T-helper 1 cell treated with Interleukin-12 subunit alpha and Interleukin-12 subunit beta and Interleukin-4 antibody, amounts not matched to agents 30 μg/mL and 1 μg/mL, for 36 hours (primary cell): Measurements from ENCODE around the gene SPRR2G.
"Not testable (repeated sequence)": the region's sequence is repeated elsewhere in the genome, so short reads cannot be mapped to it uniquely, and the experiment has no call there.

Source experiments
- H3K27ac Mint-ChIP-seq: one replicate; pipeline ENCODE4 v1.8.0; 2021; ENCODE audit warnings: mild to moderate bottlenecking, mixed read lengths
- H3K27me3 Mint-ChIP-seq: one replicate; pipeline ENCODE4 v1.8.0; 2021; ENCODE audit warnings: low read depth, mixed read lengths
- H3K36me3 Mint-ChIP-seq: one replicate; pipeline ENCODE4 v1.8.0; 2021; ENCODE audit warnings: low read depth, mixed read lengths
- H3K4me1 Mint-ChIP-seq: one replicate; pipeline ENCODE4 v1.8.0; 2021; ENCODE audit warnings: low read depth, mixed read lengths
- H3K4me3 Mint-ChIP-seq: one replicate; pipeline ENCODE4 v1.8.0; 2021; ENCODE audit warnings: mild to moderate bottlenecking, moderate library complexity, mixed read lengths
- H3K9me3 Mint-ChIP-seq: one replicate; pipeline ENCODE4 v1.8.0; 2021; ENCODE audit warnings: mixed read lengths

The SPRR2G gene

DNA sequence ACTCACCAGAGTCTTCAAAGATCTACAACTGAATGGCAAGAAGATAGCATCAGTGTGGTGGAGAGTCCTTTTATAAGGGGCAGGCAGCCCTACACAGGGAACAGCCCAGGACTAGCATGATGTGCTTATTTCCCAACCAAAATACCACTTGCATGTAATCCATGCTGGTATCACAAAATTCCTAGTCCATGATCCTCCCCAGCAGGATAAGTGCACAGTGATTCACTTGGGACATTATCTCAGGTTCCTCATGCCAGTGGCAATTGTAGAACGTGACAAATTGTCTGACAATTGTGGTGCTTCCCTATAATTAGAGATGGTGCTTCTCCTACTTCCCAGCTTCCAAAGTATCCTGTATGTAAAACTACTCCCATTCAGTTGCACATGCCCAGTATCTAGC is at the start of gene SPRR2G:
TSS of gene SPRR2G (minus strand) at position 45 of the 400 bp plus-strand sequence. CDS start 780 bp downstream, outside the sequence.
- Mint-ChIP-seq H3K27me3 (peaks cover 13% of the 10 kb centered on the region), H3K4me3 (no peak within 1 kb of the TSS), H3K9me3 (no peaks in the 10 kb centered on the region), H3K4me1 (no peaks in the 10 kb centered on the region), H3K36me3 (no peaks in the 10 kb centered on the region), H3K27ac (no peak within 1 kb of the TSS)

DNA sequence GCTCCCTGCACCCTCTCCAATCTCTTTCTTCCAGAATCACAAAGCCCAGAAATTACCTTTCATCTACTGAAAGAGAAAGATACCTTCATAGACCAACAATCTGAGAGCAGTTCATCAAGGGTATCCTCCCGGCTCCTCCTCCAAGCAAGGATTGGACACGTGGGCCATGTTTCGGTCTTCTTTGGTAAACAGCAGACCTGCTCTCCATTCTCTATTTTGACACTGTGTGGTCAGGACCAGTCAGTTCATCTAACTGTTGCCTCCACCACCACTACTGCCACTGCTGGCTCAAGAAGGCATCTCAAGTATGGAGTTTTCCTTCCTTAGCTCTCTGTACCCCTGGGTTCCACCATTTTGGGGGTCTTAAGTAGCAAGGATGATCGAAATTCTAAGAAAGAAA is 44.5 kb upstream of the SPRR2G start:
- Mint-ChIP-seq H3K9me3 (no peaks in the 10 kb centered on the region), H3K4me1 (no peaks in the 10 kb centered on the region), H3K4me3 (no peak overlapping the region), H3K27ac (no peak overlapping the region), H3K36me3 (no peaks in the 10 kb centered on the region), H3K27me3 (peaks cover 20% of the 10 kb centered on the region)

DNA sequence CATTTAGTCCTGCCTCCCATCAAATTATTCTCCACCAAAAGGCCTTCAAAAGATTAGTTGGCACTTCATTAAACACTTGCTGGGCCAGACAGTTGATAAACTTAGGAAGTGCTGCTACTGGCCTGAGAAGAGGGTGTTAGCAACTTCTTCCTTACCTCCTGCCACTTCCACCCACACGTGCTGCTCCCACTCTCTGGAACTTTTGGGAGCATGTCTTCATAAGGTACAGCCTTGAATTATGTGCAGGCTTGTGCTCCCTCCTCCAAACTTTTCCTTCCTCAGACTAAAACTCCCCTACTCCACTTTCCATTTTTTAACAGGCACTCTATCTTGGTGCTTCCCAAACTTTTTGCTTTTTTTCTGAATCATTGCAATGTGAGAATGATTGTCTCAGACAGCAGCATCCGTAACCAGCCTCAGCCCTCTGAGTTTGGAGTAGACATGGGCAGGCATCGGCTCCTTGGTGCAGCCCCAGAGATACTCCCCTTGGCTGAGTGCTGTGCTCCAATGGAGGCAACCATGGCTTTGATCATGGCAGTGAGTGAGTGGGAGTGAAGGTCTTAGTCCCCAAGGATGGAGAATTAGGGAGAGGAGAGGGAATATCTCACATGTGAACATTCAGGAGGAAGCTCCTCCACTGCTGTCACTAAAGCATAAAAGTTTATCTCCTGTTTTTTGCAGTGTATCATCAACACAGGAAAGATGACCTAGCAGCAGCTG is 43.8 kb upstream of the SPRR2G start:
- Mint-ChIP-seq H3K4me1 (no peaks in the 10 kb centered on the region), H3K4me3 (no peak overlapping the region), H3K9me3 (no peaks in the 10 kb centered on the region), H3K27ac (no peak overlapping the region), H3K36me3 (no peaks in the 10 kb centered on the region), H3K27me3 (peaks cover 17% of the 10 kb centered on the region)

DNA sequence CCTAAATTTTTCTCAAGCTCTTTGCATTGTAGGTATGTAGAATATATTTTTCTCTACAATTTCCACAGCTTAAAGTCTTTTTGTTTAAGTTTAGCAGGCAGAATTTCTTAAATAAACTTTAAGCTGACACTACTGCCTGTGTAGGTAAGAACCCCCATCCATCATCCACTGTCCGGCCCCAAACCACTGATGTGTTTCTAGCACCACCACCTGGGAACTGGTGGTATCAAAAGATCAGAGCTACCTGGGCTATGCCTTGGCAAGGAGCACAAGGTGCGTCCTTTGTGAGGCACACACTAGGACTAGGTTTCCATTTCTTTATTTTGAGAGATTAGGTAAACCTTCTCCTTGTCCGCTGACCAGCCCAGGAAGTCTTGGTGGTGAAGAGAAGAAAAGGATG is 42.0 kb upstream of the SPRR2G start:
- no peaks in the 10 kb centered on the region for H3K4me1 Mint-ChIP-seq
- H3K27me3 Mint-ChIP-seq = peaks cover 17% of the 10 kb centered on the region
- no peak overlapping the region for H3K27ac Mint-ChIP-seq
- no peaks in the 10 kb centered on the region for H3K36me3 Mint-ChIP-seq
- H3K9me3 Mint-ChIP-seq = no peaks in the 10 kb centered on the region
- H3K4me3 Mint-ChIP-seq = no peak overlapping the region

DNA sequence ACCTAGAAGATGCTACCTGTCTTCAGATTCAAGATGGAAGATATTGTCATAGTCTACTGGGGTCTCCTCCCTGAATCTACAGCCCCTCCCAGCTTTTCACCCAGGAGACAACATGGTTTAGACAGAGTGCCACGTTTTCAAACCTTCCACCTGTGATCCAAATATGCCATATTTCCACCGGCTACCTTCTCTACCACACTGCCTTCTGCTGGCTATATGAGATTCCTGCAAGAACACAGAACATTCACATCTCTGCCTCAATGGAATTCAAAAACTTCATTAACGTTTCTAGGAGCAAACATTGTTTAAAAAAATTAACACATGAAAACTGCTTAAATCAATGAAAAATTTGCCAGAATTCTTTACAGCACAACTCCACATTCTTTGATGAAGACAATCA is 39.7 kb upstream of the SPRR2G start:
- no peak overlapping the region for H3K4me3 Mint-ChIP-seq
- H3K4me1 Mint-ChIP-seq = no peaks in the 10 kb centered on the region
- no peaks in the 10 kb centered on the region for H3K36me3 Mint-ChIP-seq
- H3K27me3 Mint-ChIP-seq = peaks cover 14% of the 10 kb centered on the region
- H3K9me3 Mint-ChIP-seq = peaks cover 8% of the 10 kb centered on the region
- H3K27ac Mint-ChIP-seq = no peak overlapping the region

DNA sequence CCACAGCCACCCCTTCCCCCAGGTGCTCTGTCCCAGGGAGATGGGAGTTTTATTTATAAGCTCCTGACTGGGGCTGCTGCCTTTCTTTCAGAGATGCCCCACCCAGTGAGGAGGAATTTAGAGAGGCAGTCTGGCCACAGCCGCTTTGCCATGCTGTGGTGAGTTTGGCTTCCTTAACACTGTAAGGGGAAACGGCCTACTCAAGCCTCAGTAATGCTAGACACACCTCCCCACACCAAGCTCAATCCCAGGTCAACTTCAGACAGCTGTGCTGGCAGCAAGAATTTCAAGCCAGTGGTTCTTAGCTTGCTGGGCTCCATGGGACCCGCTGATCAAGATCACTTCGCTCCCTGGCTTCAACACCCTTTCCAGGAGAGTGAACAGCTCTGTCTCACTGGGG is 37.6 kb upstream of the SPRR2G start:
- not testable (repeated sequence) for H3K27ac Mint-ChIP-seq, H3K4me1 Mint-ChIP-seq, H3K9me3 Mint-ChIP-seq, H3K36me3 Mint-ChIP-seq, H3K4me3 Mint-ChIP-seq
- peaks cover 10% of the 10 kb centered on the region for H3K27me3 Mint-ChIP-seq

DNA sequence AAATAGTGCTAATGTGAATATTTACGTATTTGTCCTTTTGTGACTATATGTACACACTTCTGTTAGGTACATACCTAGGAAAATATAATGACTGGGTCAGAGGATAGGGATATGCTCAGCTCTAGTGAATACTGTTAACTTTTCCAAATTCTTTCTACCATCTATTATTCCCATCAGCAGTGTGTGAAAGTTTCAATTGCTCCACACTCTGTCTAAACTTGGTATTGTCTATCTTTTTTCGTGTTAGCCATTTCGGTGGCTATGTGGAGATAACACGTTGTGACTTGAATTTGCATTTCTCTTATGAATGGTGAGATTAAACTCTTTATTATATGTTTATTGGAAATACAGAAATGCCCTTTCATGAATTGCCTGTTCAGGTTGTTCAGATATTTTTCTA is 29.9 kb upstream of the SPRR2G start:
- Mint-ChIP-seq H3K4me3 (no peak overlapping the region), H3K9me3 (peaks cover 3% of the 10 kb centered on the region), H3K4me1 (no peaks in the 10 kb centered on the region), H3K36me3 (no peaks in the 10 kb centered on the region), H3K27me3 (peaks cover 3% of the 10 kb centered on the region), H3K27ac (no peak overlapping the region)

DNA sequence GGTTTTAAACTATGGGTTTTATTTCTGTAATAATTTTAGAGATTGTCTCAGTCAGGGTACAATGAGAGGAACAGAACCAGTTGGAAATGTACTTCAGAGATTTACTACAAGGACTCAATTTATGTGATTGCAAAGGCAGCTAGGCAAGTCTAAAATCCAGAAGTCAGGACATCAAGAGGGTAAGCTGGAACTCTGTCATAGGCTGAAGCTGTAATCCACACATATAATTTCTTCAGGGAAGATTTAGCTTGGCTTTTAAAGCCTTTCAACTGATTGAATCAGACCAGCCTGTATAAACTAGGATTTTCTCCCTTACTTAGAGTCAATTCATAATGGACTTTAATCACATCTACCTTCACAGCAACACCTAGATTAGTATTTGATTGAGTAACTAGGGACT is 28.2 kb upstream of the SPRR2G start:
- H3K27ac Mint-ChIP-seq = no peak overlapping the region
- H3K9me3 Mint-ChIP-seq = no peaks in the 10 kb centered on the region
- peaks cover 3% of the 10 kb centered on the region for H3K27me3 Mint-ChIP-seq
- no peaks in the 10 kb centered on the region for H3K4me1 Mint-ChIP-seq
- H3K4me3 Mint-ChIP-seq = no peak overlapping the region
- no peaks in the 10 kb centered on the region for H3K36me3 Mint-ChIP-seq

DNA sequence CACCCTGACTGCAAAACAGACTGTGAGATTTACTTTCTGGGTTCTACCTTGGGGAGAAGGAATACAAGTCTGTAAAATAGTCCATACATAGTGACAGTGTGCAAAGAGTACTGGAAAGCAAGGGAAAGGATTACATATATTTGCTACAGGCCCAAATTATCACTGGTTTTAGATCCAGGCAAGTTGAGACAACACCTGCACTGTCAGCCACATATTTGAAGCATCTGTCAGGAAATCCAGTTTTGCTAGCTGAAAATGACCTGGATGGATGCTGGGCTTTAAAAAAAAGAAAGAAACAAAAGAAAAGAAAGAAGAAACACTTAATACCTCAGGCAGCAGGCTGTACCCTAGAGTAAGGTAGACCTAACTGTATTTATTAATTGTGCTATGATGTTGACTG is 23.9 kb upstream of the SPRR2G start:
- H3K4me1 Mint-ChIP-seq = no peaks in the 10 kb centered on the region
- no peaks in the 10 kb centered on the region for H3K36me3 Mint-ChIP-seq
- no peak overlapping the region for H3K4me3 Mint-ChIP-seq
- no peaks in the 10 kb centered on the region for H3K9me3 Mint-ChIP-seq
- peaks cover 2% of the 10 kb centered on the region for H3K27me3 Mint-ChIP-seq
- H3K27ac Mint-ChIP-seq = no peak overlapping the region

DNA sequence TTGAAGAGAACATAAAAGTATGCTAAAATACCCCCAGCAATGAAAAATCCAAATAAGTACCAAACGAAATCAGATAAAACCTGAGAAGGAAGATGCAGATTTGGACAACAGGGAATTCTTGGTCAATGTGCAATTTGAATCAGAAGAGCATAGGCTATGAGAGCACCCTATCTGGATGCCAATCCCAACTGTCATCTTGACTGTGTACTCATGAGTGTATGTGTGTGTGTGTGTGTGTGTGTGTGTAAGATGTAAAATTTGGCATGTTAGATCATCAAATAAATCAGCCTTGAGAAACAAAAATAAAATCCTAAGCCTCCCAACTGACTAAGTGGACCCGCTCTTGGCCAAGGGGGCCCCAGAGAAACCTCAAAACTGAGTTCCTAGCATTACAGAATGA is 18.0 kb upstream of the SPRR2G start:
- H3K36me3 Mint-ChIP-seq = no peaks in the 10 kb centered on the region
- no peaks in the 10 kb centered on the region for H3K9me3 Mint-ChIP-seq
- peaks cover 9% of the 10 kb centered on the region for H3K27me3 Mint-ChIP-seq
- no peak overlapping the region for H3K27ac Mint-ChIP-seq
- no peak overlapping the region for H3K4me3 Mint-ChIP-seq
- H3K4me1 Mint-ChIP-seq = no peaks in the 10 kb centered on the region

DNA sequence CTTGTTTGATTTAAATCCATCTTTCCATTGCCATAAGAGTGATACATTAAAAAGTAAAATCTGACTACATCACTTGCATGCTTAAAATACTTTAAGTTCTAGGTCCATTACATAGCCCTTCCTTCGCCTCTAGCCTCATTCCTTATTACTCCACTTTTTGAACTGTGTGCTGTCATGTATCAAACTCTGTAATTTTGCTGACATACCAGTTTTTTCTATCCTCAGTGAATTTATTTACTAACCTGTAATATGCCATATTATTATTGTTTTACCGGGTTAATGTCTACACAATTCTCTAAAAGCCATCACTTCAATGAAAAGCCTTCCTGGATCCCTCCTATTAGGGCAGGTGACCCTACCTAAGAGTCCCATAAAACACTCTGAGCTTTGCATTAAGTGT is 4.9 kb upstream of the SPRR2G start:
- peaks cover 4% of the 10 kb centered on the region for H3K9me3 Mint-ChIP-seq
- H3K36me3 Mint-ChIP-seq = no peaks in the 10 kb centered on the region
- no peak overlapping the region for H3K27ac Mint-ChIP-seq
- no peaks in the 10 kb centered on the region for H3K4me1 Mint-ChIP-seq
- H3K4me3 Mint-ChIP-seq = no peak overlapping the region
- H3K27me3 Mint-ChIP-seq = peaks cover 9% of the 10 kb centered on the region

DNA sequence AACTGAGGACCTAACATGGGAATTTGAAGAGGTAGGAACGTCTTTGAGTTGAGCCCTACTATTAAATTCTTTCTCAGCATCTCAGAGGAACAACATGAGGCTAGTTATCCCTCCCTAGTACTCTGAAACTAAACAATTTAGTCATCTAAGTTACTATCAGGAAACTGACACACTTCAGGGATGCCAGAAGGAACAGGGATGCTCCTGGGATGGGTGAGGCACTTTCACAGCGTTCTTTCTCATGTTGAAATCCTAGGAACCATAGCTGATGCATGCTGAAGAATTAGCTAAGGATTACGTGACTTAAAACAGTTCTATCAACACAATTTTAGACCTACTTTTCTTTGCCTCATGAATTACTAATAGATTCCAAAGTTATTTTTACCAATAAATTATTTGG is 1.8 kb upstream of the SPRR2G start:
- Mint-ChIP-seq H3K27me3 (peaks cover 9% of the 10 kb centered on the region), H3K36me3 (no peaks in the 10 kb centered on the region), H3K9me3 (no peaks in the 10 kb centered on the region), H3K27ac (no peak overlapping the region), H3K4me1 (no peaks in the 10 kb centered on the region), H3K4me3 (no peak overlapping the region)

DNA sequence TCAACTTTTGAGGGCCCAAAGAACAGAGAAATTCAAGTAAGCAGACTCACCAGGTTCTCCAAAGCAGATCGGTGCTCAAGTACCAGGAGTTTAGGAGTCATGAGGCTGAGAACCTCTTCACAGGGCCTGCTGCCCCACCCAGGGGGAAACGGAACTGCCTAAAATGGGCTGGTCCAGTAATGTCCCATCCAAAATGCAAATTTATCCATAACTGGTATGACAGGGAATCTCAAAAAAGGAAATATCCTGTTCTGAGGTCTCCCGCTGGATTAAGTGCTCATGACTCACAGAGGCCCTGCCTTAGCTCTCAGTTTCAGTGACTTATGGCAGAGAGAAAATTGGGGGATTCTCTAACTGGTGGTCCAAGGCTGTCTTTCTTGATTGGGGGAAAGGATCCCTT is 9.3 kb downstream of the SPRR2G start:
- Mint-ChIP-seq H3K4me1 (no peaks in the 10 kb centered on the region), H3K27me3 (peaks cover 43% of the 10 kb centered on the region), H3K36me3 (no peaks in the 10 kb centered on the region), H3K4me3 (no peak overlapping the region), H3K27ac (no peak overlapping the region), H3K9me3 (no peaks in the 10 kb centered on the region)

DNA sequence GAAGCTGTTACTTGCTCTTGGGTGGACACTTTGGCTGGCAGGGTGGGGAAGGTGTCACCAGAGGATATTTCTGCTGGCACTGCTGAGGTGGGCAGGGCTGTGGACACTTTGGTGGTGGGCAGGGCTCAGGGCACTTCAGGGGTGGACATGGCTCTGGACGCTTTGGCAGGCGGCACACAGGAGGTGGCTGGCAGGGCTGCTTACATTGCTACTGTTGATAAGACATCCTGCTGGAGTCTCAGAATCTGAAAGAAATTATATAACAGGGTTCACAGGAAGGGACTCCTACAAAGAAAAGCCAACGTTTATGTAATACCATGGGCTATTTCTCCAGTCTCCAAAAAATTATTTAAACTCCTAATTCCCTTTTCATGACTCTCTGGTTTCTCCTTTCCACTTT is 10.2 kb downstream of the SPRR2G start:
- Mint-ChIP-seq H3K27me3 (peaks cover 36% of the 10 kb centered on the region), H3K36me3 (no peaks in the 10 kb centered on the region), H3K27ac (no peak overlapping the region), H3K9me3 (no peaks in the 10 kb centered on the region), H3K4me3 (no peak overlapping the region), H3K4me1 (no peaks in the 10 kb centered on the region)

DNA sequence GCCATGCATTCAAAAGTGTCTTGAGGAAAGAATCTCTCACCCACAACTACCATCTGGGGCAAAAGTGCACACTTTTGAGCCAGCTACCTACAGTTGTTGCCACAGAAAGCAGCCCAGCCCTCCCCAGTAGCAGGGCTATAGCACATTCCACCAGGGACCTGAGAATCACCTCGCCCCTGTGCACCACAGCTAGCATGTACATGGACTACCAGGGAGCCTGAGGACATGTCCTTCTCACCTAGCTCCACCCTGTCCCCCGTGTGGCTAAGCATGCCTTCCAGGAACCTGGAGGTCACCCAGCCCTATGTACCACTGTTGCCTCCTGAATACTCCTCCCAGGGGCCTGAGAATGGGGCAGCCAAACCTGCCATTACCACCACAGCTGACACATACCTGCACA is 16.9 kb downstream of the SPRR2G start:
- Mint-ChIP-seq H3K27me3 (peaks cover 23% of the 10 kb centered on the region), H3K36me3 (no peaks in the 10 kb centered on the region), H3K9me3 (no peaks in the 10 kb centered on the region), H3K27ac (no peak overlapping the region), H3K4me3 (no peak overlapping the region), H3K4me1 (no peaks in the 10 kb centered on the region)

DNA sequence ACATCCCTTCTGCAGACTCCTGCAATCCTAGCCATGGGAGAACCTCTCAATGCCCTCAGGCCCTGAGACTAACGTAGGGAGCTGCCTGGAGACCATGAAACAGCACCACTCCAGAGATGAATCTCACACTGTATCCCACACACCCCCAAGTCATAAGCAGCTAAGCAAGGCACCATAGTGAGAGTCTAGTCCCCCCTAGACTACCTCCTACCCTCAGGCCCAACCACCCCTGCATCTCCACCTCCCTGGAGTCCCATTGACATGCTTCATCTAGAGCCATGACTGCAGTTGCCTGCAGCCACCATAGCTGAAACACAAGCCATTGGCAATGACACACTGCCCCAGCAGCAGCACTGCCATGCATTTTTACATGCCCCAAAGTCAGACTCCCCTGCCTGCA is 17.4 kb downstream of the SPRR2G start:
- Mint-ChIP-seq H3K9me3 (no peaks in the 10 kb centered on the region), H3K4me3 (no peak overlapping the region), H3K27ac (no peak overlapping the region), H3K4me1 (no peaks in the 10 kb centered on the region), H3K27me3 (peaks cover 23% of the 10 kb centered on the region), H3K36me3 (no peaks in the 10 kb centered on the region)
